Iris pigment epithelial cell (primary cell): ENCODE measurements around the gene CNST.

Source experiments
- DNase-seq: peaks from one replicate; pipeline ENCODE4 v3.0.0-alpha.2; 2011; ENCODE audit warnings: low read depth

The CNST gene, protein sequence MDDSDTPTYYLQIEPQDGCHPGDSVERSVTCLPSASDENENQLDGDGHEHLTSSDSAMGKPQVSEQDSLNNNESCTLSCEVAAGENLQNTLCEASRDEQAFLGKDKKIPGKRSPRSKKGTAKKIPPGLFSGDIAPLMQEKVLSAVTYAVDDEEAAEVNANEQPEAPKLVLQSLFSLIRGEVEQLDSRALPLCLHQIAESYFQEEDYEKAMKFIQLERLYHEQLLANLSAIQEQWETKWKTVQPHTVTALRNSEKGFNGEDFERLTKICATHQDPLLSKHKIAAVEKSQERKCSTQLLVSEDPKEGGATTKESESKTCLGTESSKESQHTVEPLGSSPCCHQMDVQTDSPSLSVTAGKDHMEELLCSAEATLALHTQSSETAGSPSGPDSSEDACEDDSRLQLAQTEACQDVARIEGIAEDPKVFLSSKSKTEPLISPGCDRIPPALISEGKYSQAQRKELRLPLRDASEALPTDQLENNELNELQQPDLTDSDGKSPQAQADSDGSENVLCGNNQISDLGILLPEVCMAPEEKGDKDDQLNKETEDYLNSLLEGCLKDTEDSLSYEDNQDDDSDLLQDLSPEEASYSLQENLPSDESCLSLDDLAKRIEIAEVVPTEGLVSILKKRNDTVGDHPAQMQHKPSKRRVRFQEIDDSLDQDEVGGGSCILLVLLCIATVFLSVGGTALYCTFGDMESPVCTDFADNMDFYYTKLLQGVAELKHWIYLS

DNA sequence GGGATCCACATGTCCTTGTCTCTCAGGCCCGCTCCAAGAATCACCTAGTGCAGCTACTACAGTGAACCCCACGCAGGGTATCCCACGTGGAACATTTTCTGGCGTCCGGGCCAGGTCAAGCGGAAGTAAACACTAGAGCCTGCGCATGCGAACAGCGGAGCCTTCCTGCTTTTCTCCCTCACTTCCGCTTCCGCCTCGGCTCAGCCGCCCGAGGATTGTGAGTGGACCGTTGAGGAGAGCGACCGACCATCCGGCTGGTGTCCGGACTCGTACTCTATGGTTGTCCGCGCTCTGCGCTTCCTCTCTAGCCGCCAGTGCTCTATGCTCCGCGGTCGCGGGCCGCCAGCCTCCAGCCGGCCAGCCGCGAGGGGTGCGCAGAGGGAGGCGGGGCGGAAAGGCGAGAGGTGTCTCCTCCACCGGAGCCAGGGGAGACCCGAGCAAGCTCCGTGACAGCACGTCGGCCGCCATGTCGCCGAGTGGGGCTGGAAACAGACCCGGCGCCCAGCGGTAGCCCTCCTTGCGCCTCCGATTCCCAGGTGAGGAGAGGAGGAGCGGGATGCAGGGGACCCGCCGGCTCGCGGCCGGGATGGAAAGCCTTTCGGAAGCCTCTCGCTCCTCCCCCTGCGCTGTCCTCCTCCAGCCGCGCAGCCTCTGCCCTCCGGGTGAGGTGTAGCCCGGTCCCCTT is at the start of gene CNST, which contains the start of gene TFB2M:
Gene CNST (plus strand): TSS at position 329 of the 685 bp plus-strand sequence. CDS start 25,107 bp downstream, outside the sequence.
Gene TFB2M (minus strand): TSS at position 134 of the 685 bp plus-strand sequence. CDS start 123 bp downstream, at position 11.
- DNase-seq = peak; percentile 100

DNA sequence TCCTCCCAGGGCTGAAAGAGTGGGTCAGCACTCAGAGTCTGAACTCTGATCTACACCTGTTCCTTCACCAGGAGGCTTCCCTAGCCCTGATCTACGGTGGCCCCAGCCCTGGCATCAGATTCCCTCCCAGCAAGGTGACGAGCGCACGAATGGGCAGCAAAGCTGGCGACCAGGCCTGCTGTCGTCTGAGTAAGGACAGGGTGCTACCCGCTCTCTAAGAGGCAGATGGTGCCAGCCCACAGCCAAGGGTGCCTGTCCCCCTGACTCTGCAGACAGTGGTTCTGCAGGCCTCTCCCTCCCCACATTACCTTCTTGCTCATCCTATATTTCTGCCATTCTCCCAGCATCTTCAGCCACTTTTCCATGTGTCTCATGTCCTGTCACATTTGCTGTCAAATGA is 48.9 kb upstream of the CNST start:
- no peak for DNase-seq

- DNase-seq = no peak
Observed at GRCh38 chr1:246518456-246519205, 47.6 kb upstream of the CNST start.

- no peak for DNase-seq
Observed at GRCh38 chr1:246519514-246519913, 46.7 kb upstream of the CNST start.

GRCh38 chr1:246526380-246526779 is 39.9 kb upstream of the CNST start:
- no peak for DNase-seq

DNA sequence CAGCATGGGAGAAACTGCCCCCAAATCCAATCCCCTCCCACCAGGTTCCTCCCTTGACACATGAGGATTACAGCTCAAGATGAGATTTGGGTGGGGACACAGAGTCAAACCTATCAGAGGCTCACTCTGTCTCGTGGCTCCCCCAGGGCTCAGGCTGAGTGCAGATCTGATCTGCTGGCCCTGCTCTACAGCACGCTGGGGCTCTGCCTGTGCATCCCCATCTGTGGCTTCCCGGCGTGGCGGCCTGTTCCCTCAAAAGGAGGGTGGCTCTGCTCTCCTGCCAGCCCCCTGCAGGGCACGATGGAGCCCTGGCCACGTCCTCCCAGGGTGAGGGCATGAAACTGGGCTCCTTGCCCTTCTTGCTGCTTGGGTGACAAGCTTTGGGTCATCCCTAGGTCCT is 39.3 kb upstream of the CNST start:
- no peak for DNase-seq

GRCh38 chr1:246527402-246528088 is 38.7 kb upstream of the CNST start:
- no peak for DNase-seq

GRCh38 chr1:246528933-246529731 is 37.1 kb upstream of the CNST start:
- DNase-seq = peak; percentile 3

DNA sequence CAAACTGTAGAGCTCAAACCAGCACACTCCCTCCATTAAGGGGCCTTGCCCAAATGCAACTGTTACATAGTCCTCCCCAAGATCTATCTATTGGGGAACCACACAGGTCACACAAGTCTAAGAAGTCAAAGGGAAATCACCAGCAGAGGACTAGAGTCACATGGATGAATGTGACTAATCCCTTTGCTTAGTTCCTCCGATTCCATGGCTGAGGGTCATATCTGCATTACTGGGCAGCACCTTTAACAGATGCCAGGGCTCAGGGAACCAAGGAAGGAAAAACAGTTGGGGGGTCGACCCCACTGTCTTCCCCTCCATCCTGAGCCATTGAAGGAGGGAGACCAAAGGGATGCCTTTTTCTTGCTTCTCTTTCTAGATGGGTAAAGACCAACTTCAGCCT is 35.8 kb upstream of the CNST start:
- DNase-seq = no peak

GRCh38 chr1:246532519-246532918 is 33.7 kb upstream of the CNST start:
- DNase-seq = no peak

GRCh38 chr1:246533371-246533905 is 32.8 kb upstream of the CNST start:
- no peak for DNase-seq

- DNase-seq = no peak
Observed at GRCh38 chr1:246534114-246534513, 32.1 kb upstream of the CNST start.

GRCh38 chr1:246537441-246537840 is 28.8 kb upstream of the CNST start:
- DNase-seq = no peak

DNA sequence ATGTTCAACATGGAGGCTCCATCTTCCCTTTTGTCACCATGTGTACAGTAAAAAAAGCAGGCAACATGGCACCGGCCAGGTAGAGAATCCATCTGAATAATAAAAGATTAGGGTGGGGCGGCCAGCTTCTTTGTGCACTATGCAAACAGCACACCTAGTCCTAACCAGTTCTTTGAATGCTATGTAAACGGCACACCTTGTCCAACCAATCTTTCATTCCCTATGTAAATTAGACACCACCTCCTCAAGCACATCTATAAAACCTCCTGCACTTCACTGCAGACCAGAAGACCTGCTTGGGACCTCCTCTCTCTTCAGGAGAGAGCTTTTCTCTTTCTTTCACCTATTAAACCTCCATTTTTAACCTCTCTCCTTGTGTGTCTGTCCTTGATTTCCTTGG is 28.4 kb upstream of the CNST start:
- DNase-seq = no peak

DNA sequence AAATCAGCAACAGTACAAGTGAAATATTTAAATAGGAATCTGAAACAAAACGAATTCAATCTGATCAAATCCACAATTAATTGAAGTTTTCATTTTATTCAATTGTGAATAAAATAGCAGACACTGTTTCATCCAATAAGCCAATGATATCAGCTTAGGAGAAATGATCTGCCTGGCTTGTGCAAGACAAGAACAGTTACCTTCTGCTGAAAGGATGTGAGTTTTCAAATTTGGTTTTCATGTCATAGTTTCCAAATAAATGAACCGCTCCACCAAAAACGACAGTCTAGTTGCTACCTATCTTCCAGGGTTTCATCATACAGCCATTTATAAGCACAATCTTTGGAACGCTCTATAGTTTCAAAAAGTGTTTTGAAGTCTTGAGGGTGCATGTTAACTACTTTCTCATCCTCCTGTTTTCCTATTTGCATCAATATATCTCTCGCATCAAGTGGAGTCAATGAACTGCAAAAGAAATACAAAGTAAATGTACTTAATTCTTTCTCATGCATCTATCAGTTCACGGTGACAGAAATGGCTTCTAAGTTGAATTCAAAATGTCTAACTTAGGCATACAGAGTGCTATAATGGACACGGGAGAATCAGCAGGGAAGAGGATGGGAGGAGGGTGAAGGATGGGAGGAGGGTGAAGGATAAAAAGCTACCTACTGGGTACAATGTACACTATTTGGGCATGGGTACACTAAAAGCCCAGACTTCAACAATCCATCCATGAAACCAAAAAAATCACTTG is 25.3 kb upstream of the CNST start:
- DNase-seq = no peak

GRCh38 chr1:246544001-246544400 is 22.3 kb upstream of the CNST start:
- no peak for DNase-seq

- DNase-seq = no peak
Observed at GRCh38 chr1:246549665-246550064, 16.6 kb upstream of the CNST start.

GRCh38 chr1:246550402-246550801 is 15.9 kb upstream of the CNST start:
- no peak for DNase-seq

DNA sequence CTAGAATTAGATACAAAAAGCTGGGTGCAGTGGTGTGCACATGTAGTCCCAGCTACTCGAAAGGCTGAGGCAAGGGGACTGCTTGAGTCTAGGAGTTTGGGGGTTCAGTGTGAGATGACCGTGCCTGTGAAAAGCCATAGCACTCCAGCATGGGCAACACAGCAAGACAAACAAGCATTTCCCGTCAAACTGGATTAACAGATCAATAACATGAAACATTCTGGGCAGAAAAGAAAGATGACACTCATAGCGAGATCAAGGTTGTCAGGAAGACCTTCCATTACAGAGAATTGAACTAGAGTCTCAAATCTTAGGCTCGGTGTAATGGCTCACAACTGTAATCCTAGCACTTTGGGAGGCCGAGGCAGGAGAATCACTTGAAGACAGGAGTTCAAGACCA is 14.1 kb upstream of the CNST start:
- no peak for DNase-seq
